ENCODE results near the gene LTBP1.
A peak's percentile ranks its signal among the peaks of the same experiment; 100 is the strongest.

The LTBP1 gene

GRCh38 chr2:33160191-33160590, 213.4 kb downstream of the LTBP1 start:
- no peak for DNase-seq

GRCh38 chr2:33166287-33166881, 219.6 kb downstream of the LTBP1 start:
- no peak for DNase-seq

- no peak for DNase-seq
Measured at GRCh38 chr2:33167622-33168245, 221.0 kb downstream of the LTBP1 start.

GRCh38 chr2:33168425-33168824, 221.7 kb downstream of the LTBP1 start:
- DNase-seq, result no peak

GRCh38 chr2:33168922-33169321, 222.2 kb downstream of the LTBP1 start:
- DNase-seq, result peak; percentile 1

GRCh38 chr2:33170251-33170650, 223.5 kb downstream of the LTBP1 start:
- peak; percentile 48 for DNase-seq

- DNase-seq, result no peak
Measured at GRCh38 chr2:33177627-33178026, 230.9 kb downstream of the LTBP1 start.

GRCh38 chr2:33178209-33178608, 231.5 kb downstream of the LTBP1 start:
- DNase-seq, result no peak

- no peak for DNase-seq
Measured at GRCh38 chr2:33180915-33181314, 234.2 kb downstream of the LTBP1 start.

GRCh38 chr2:33181466-33181865, 234.7 kb downstream of the LTBP1 start:
- DNase-seq, result no peak

- DNase-seq, result no peak
Measured at GRCh38 chr2:33184041-33184440, 237.3 kb downstream of the LTBP1 start.

- no peak for DNase-seq
Measured at GRCh38 chr2:33186937-33187336, 240.2 kb downstream of the LTBP1 start.

GRCh38 chr2:33188799-33189198, 242.0 kb downstream of the LTBP1 start:
- DNase-seq, result no peak

GRCh38 chr2:33190393-33190937, 243.7 kb downstream of the LTBP1 start:
- DNase-seq, result no peak

- DNase-seq, result no peak
Measured at GRCh38 chr2:33195891-33196290, 249.1 kb downstream of the LTBP1 start.

- no peak for DNase-seq
Measured at GRCh38 chr2:33196700-33197099, 249.9 kb downstream of the LTBP1 start.

GRCh38 chr2:33197198-33197938, 250.6 kb downstream of the LTBP1 start:
- DNase-seq, result no peak

GRCh38 chr2:33202641-33203522, 256.1 kb downstream of the LTBP1 start:
- DNase-seq, result no peak

- DNase-seq, result no peak
Measured at GRCh38 chr2:33204945-33205344, 258.2 kb downstream of the LTBP1 start.

GRCh38 chr2:33205693-33206434, 259.1 kb downstream of the LTBP1 start:
- no peak for DNase-seq

- DNase-seq, result no peak
Measured at GRCh38 chr2:33207151-33207740, 260.5 kb downstream of the LTBP1 start.

- peak; percentile 4 for DNase-seq
Measured at GRCh38 chr2:33208400-33208799, 261.6 kb downstream of the LTBP1 start.

All from NCI-H69 (cell line).